ENCODE data around the gene POU2F2. TPM values are rescaled to one million over a fixed set of nuclear protein-coding genes. Genes with fewer than 3 reads are reported as not detected.

The POU2F2 gene
- total RNA-seq, 1 experiment from 2014 or later, result 61.9 TPM

GRCh38 chr19:42081584-42082203 lies 50.6 kb downstream of the POU2F2 start:
- H3K27ac ChIP-seq (ENCODE audit: low read length), result peak overlapping the region; percentile 11; the same call in 1 of the 2 replicates
- no peaks in the 10 kb centered on the region for H3K9me3 ChIP-seq (ENCODE audit: low read length)
- no peaks in the 10 kb centered on the region for H3K27me3 ChIP-seq (ENCODE audit: low read length)
- H3K9ac ChIP-seq (ENCODE audit: low read length), result no peak overlapping the region
- no peak overlapping the region for H3K4me3 ChIP-seq (ENCODE audit: low read length)
- no peaks in the 10 kb centered on the region for H3K9me2 ChIP-seq (replicated peaks; ENCODE audit: insufficient read depth, low read length)
- DNase-seq, result peak; percentile 83
- peaks cover 9% of the 10 kb centered on the region; the same call in 1 of the 2 replicates for H3K36me3 ChIP-seq (ENCODE audit: insufficient read depth, low read length)
- peaks cover 28% of the 10 kb centered on the region for H3K79me2 ChIP-seq (ENCODE audit: low read length)
- peaks cover 12% of the 10 kb centered on the region for H3K4me1 ChIP-seq (ENCODE audit: low read length)
- no peak overlapping the region for H2AFZ ChIP-seq (ENCODE audit: low read length)
- no peak overlapping the region for H3K4me2 ChIP-seq (ENCODE audit: low read depth, low read length, poor library complexity, severe bottlenecking)
- peaks cover 50% of the 10 kb centered on the region for H4K20me1 ChIP-seq (ENCODE audit: insufficient read depth, low read depth, low read length)

- Histone ChIP-seq H2AFZ (ENCODE audit: low read length) (no peak overlapping the region), H3K36me3 (ENCODE audit: insufficient read depth, low read length) (peaks cover 9% of the 10 kb centered on the region; the same call in 1 of the 2 replicates), H3K27ac (ENCODE audit: low read length) (no peak overlapping the region), H3K4me3 (ENCODE audit: low read length) (no peak overlapping the region), H3K79me2 (ENCODE audit: low read length) (peaks cover 33% of the 10 kb centered on the region), H3K4me1 (ENCODE audit: low read length) (peaks cover 11% of the 10 kb centered on the region), H3K4me2 (ENCODE audit: low read depth, low read length, poor library complexity, severe bottlenecking) (no peak overlapping the region), H3K9me2 (replicated peaks; ENCODE audit: insufficient read depth, low read length) (no peaks in the 10 kb centered on the region), H3K9me3 (ENCODE audit: low read length) (no peaks in the 10 kb centered on the region), H3K9ac (ENCODE audit: low read length) (no peak overlapping the region), H3K27me3 (ENCODE audit: low read length) (no peaks in the 10 kb centered on the region), H4K20me1 (ENCODE audit: insufficient read depth, low read depth, low read length) (peaks cover 53% of the 10 kb centered on the region)
- DNase-seq, result no peak
Measured at GRCh38 chr19:42080764-42081375, 51.4 kb downstream of the POU2F2 start.

DNA sequence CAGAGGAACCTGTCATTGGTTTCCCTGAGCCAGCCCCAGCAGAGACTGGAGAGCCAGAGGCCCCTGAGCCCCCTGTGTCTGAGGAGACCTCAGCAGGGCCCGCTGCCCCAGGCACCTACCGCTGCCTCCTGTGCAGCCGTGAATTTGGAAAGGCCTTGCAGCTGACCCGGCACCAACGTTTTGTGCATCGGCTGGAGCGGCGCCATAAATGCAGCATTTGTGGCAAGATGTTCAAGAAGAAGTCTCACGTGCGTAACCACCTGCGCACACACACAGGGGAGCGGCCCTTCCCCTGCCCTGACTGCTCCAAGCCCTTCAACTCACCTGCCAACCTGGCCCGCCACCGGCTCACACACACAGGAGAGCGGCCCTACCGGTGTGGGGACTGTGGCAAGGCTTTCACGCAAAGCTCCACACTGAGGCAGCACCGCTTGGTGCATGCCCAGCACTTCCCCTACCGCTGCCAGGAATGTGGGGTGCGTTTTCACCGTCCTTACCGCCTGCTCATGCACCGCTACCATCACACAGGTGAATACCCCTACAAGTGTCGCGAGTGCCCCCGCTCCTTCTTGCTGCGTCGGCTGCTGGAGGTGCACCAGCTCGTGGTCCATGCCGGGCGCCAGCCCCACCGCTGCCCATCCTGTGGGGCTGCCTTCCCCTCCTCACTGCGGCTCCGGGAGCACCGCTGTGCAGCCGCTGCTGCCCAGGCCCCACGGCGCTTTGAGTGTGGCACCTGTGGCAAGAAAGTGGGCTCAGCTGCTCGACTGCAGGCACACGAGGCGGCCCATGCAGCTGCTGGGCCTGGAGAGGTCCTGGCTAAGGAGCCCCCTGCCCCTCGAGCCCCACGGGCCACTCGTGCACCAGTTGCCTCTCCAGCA lies 52.1 kb downstream of the POU2F2 start:
- no peak overlapping the region for H2AFZ ChIP-seq (ENCODE audit: low read length)
- peaks cover 14% of the 10 kb centered on the region for H3K4me1 ChIP-seq (ENCODE audit: low read length)
- no peak overlapping the region for H3K9ac ChIP-seq (ENCODE audit: low read length)
- H3K27ac ChIP-seq (ENCODE audit: low read length), result no peak overlapping the region
- peaks cover 53% of the 10 kb centered on the region for H4K20me1 ChIP-seq (ENCODE audit: insufficient read depth, low read depth, low read length)
- no peak overlapping the region for H3K4me3 ChIP-seq (ENCODE audit: low read length)
- H3K9me3 ChIP-seq (ENCODE audit: low read length), result no peaks in the 10 kb centered on the region
- peaks cover 33% of the 10 kb centered on the region for H3K79me2 ChIP-seq (ENCODE audit: low read length)
- peaks cover 9% of the 10 kb centered on the region; the same call in 1 of the 2 replicates for H3K36me3 ChIP-seq (ENCODE audit: insufficient read depth, low read length)
- H3K27me3 ChIP-seq (ENCODE audit: low read length), result no peaks in the 10 kb centered on the region
- DNase-seq, result no peak
- no peak overlapping the region for H3K4me2 ChIP-seq (ENCODE audit: low read depth, low read length, poor library complexity, severe bottlenecking)
- H3K9me2 ChIP-seq (replicated peaks; ENCODE audit: insufficient read depth, low read length), result no peaks in the 10 kb centered on the region

GRCh38 chr19:42079276-42079669 lies 53.0 kb downstream of the POU2F2 start:
- H3K27ac ChIP-seq (ENCODE audit: low read length), result no peak overlapping the region

GRCh38 chr19:42078538-42079275 lies 53.5 kb downstream of the POU2F2 start:
- Histone ChIP-seq H3K27ac (ENCODE audit: low read length) (no peak overlapping the region), H3K4me3 (ENCODE audit: low read length) (no peak overlapping the region), H3K9me2 (replicated peaks; ENCODE audit: insufficient read depth, low read length) (no peaks in the 10 kb centered on the region), H3K4me1 (ENCODE audit: low read length) (peaks cover 22% of the 10 kb centered on the region), H3K4me2 (ENCODE audit: low read depth, low read length, poor library complexity, severe bottlenecking) (no peak overlapping the region), H4K20me1 (ENCODE audit: insufficient read depth, low read depth, low read length) (peaks cover 53% of the 10 kb centered on the region), H2AFZ (ENCODE audit: low read length) (no peak overlapping the region), H3K9me3 (ENCODE audit: low read length) (no peaks in the 10 kb centered on the region), H3K27me3 (ENCODE audit: low read length) (no peaks in the 10 kb centered on the region), H3K9ac (ENCODE audit: low read length) (no peak overlapping the region), H3K36me3 (ENCODE audit: insufficient read depth, low read length) (peaks cover 9% of the 10 kb centered on the region; the same call in 1 of the 2 replicates), H3K79me2 (ENCODE audit: low read length) (peaks cover 33% of the 10 kb centered on the region)
- no peak for DNase-seq

More at GRCh38 chr19:42079276-42079669, 53.0 kb downstream of the POU2F2 start:
- Histone ChIP-seq H2AFZ (ENCODE audit: low read length) (no peak overlapping the region), H3K4me2 (ENCODE audit: low read depth, low read length, poor library complexity, severe bottlenecking) (no peak overlapping the region), H3K9me3 (ENCODE audit: low read length) (no peaks in the 10 kb centered on the region), H3K4me1 (ENCODE audit: low read length) (peaks cover 22% of the 10 kb centered on the region), H3K4me3 (ENCODE audit: low read length) (no peak overlapping the region), H4K20me1 (ENCODE audit: insufficient read depth, low read depth, low read length) (peaks cover 53% of the 10 kb centered on the region), H3K79me2 (ENCODE audit: low read length) (peaks cover 33% of the 10 kb centered on the region), H3K27me3 (ENCODE audit: low read length) (no peaks in the 10 kb centered on the region), H3K9me2 (replicated peaks; ENCODE audit: insufficient read depth, low read length) (no peaks in the 10 kb centered on the region), H3K9ac (ENCODE audit: low read length) (no peak overlapping the region), H3K36me3 (ENCODE audit: insufficient read depth, low read length) (peaks cover 9% of the 10 kb centered on the region; the same call in 1 of the 2 replicates)
- DNase-seq, result no peak

- H3K79me2 ChIP-seq (ENCODE audit: low read length), result peaks cover 33% of the 10 kb centered on the region
- no peak overlapping the region for H2AFZ ChIP-seq (ENCODE audit: low read length)
- H4K20me1 ChIP-seq (ENCODE audit: insufficient read depth, low read depth, low read length), result peaks cover 53% of the 10 kb centered on the region
- no peak overlapping the region for H3K27ac ChIP-seq (ENCODE audit: low read length)
- H3K4me2 ChIP-seq (ENCODE audit: low read depth, low read length, poor library complexity, severe bottlenecking), result peak overlapping the region; percentile 90
- no peak for DNase-seq
- no peak overlapping the region for H3K9ac ChIP-seq (ENCODE audit: low read length)
- peaks cover 9% of the 10 kb centered on the region; the same call in 1 of the 2 replicates for H3K36me3 ChIP-seq (ENCODE audit: insufficient read depth, low read length)
- H3K27me3 ChIP-seq (ENCODE audit: low read length), result no peaks in the 10 kb centered on the region
- peaks cover 22% of the 10 kb centered on the region for H3K4me1 ChIP-seq (ENCODE audit: low read length)
- H3K4me3 ChIP-seq (ENCODE audit: low read length), result no peak overlapping the region
- H3K9me3 ChIP-seq (ENCODE audit: low read length), result no peaks in the 10 kb centered on the region
- no peaks in the 10 kb centered on the region for H3K9me2 ChIP-seq (replicated peaks; ENCODE audit: insufficient read depth, low read length)
Measured at GRCh38 chr19:42078058-42078457, 54.2 kb downstream of the POU2F2 start.

GRCh38 chr19:42076380-42076944 lies 55.8 kb downstream of the POU2F2 start:
- Histone ChIP-seq H4K20me1 (ENCODE audit: insufficient read depth, low read depth, low read length) (peaks cover 46% of the 10 kb centered on the region), H3K4me2 (ENCODE audit: low read depth, low read length, poor library complexity, severe bottlenecking) (peak overlapping the region; percentile 90), H3K9me3 (ENCODE audit: low read length) (no peaks in the 10 kb centered on the region), H3K4me3 (ENCODE audit: low read length) (peak overlapping the region; percentile 83), H3K36me3 (ENCODE audit: insufficient read depth, low read length) (peaks cover 9% of the 10 kb centered on the region; the same call in 1 of the 2 replicates), H3K9me2 (replicated peaks; ENCODE audit: insufficient read depth, low read length) (no peaks in the 10 kb centered on the region), H3K9ac (ENCODE audit: low read length) (peak overlapping the region; percentile 96), H3K27ac (ENCODE audit: low read length) (peak overlapping the region; percentile 80), H2AFZ (ENCODE audit: low read length) (no peak overlapping the region), H3K79me2 (ENCODE audit: low read length) (peaks cover 33% of the 10 kb centered on the region), H3K27me3 (ENCODE audit: low read length) (no peaks in the 10 kb centered on the region), H3K4me1 (ENCODE audit: low read length) (peaks cover 22% of the 10 kb centered on the region)
- peak; percentile 91 for DNase-seq

Data from Karpas-422 (cell line).